Stimulated activated naive CD4-positive, alpha-beta T cell treated with Interleukin-2 at 50 U/mL for 16 hours (primary cell): Measurements from ENCODE around the gene GSTM2.
"Not testable (repeated sequence)": the region's sequence is repeated elsewhere in the genome, so short reads cannot be mapped to it uniquely, and the experiment has no call there.

ENCODE experiments used
- DNase-seq: peaks from one replicate; lab custom pipeline; 2025; lab: John Stamatoyannopoulos, UW

GSTM2 gene

DNA sequence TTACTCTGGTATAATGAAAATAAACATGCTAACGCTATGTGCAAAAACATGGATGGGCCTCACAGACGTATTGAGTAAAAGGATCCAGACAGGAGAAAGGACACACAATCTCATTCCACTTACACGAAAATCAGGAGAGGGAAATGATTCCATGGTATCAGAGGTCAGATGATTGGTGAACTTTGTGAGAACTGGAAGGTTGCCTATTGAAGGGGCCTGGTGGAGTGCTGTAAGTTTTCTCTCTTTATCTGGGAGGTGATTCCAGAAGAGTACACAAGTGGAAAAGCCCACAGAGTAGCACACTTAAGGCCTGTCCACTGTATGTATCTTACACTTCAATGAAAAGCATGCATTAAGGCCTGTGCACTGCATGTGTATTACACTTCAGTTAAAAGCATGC is 9.6 kb downstream of the GSTM2 start:
- no peak for DNase-seq

GRCh38 chr1:109678637-109679036 is 10.8 kb downstream of the GSTM2 start:
- not testable (repeated sequence) for DNase-seq

DNA sequence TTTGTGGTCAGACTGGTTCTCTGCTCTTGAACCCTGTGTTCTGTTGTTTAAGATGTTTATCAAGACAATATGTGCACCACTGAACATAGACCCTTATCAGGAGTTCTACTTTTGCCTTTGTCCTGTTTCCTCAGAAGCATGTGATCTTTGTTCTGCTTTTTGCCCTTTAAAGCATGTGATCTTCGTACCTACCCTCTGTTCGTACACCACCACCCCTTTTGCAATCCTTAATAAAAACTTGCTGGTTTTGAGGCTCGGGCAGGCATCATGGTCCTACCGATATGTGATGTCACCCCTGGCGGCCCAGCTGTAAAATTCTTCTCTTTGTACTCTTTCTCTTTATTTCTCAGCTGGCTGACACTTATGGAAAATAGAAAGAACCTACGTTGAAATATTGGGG is 16.9 kb downstream of the GSTM2 start:
- not testable (repeated sequence) for DNase-seq

DNA sequence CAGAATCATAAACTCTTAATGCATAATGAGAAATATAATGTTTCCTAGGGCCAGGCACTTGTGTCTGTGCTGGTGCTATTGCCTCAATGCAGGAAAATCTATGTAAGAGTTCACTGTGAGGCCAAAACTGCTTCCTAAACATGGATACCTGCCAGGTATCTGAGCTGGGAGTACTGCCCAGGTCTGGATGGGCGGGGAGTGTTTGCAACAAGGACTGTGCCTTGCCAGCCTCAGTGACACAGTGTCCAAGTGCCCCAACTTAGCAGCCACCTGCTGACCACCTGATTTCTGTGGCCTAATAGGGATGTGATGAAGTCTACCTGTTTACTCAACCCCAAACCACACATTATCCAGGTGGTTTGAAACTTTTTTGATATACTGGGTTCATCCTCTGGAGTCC is 17.5 kb downstream of the GSTM2 start:
- DNase-seq, result not testable (repeated sequence)

DNA sequence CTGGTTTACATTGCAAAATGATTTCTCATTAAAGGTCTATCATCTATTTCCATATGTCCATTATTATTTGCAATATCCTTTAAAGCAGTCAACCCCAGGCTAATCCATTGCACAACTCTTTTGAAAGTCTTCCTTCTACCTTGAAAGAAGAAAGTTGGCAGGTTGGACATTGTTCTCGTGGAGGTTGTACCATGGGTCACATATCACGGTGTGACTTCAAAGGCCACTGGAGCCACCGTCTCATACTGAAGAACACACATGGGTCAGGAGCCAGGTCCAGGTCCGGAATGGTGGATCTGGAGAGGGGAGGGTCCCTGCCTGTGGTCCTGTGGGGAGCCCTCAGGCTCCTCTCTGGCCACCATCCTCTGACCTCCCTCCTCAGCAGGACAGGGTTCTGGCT is 18.0 kb downstream of the GSTM2 start:
- not testable (repeated sequence) for DNase-seq

DNA sequence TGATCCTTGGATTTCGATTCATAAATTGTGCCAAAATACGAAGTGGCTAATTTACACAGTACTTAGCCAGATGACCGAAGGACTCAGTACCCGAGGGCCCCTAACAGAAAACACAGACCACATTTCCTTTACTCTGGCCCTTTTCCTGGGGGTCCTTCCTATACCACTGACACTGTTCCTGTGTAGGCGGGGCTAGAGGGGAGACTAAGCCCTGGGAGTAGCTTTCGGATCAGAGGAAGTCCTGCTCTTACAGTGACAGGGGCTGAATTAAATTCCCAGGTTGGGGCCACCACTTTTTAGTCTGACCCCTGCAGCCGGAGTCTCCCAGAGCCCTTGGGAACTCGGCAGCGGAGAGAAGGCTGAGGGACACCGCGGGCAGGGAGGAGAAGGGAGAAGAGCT is 19.3 kb downstream of the GSTM2 start:
- DNase-seq, result not testable (repeated sequence)

- peak; percentile 72 for DNase-seq
Observed at GRCh38 chr1:109687641-109688499, 20.0 kb downstream of the GSTM2 start, which contains the start of gene GSTM1. Gene GSTM1, plus strand, starts transcription at chr1:109687817. Its CDS starts 57 bp downstream, at chr1:109687874.

- DNase-seq, result no peak
Observed at GRCh38 chr1:109689844-109690405, 22.1 kb downstream of the GSTM2 start.

GRCh38 chr1:109691759-109692158 is 23.9 kb downstream of the GSTM2 start:
- no peak for DNase-seq

GRCh38 chr1:109694400-109694799 is 26.5 kb downstream of the GSTM2 start:
- not testable (repeated sequence) for DNase-seq

GRCh38 chr1:109695138-109695537 is 27.3 kb downstream of the GSTM2 start:
- DNase-seq, result not testable (repeated sequence)

- no peak for DNase-seq
Observed at GRCh38 chr1:109697066-109697465, 29.2 kb downstream of the GSTM2 start.

DNA sequence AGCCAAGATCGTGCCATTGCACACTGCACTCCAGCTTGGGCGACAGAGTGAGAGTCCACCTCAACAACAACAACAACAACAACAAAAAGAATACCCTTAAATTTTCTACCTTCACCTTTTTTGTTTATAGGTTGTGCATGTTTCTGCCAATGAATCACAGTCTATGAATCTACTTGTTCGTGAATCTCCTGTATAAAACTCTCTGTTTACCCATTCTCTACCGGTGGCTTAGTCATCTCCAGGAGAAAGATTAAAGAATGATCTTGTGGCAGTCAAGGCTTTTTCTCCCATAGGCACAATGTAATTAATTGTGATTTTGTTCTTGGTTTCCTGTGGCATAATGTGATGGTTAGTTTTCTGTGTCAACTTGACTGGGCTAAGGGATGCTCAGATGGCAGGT is 30.0 kb downstream of the GSTM2 start:
- DNase-seq, result not testable (repeated sequence)

GRCh38 chr1:109702940-109703339 is 35.1 kb downstream of the GSTM2 start:
- DNase-seq, result not testable (repeated sequence)

DNA sequence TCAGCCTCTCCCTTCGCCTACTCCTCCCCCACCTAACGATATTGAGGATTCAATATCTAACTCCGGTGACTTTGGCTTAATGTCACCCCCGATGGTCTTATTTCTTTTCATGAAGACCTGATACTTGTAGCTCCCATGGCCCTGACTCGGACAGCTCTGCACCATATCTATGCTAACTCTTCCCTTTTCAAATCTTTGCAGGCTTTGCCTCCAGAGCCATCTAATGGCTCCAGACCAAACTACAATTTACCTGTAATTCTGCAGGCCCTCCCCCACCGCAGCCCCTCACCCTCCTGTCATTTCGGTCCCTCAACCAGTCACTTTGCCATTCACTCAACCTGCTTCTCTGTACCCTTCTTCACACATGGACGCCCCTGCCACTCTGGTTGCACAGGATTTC is 36.3 kb downstream of the GSTM2 start:
- no peak for DNase-seq

DNA sequence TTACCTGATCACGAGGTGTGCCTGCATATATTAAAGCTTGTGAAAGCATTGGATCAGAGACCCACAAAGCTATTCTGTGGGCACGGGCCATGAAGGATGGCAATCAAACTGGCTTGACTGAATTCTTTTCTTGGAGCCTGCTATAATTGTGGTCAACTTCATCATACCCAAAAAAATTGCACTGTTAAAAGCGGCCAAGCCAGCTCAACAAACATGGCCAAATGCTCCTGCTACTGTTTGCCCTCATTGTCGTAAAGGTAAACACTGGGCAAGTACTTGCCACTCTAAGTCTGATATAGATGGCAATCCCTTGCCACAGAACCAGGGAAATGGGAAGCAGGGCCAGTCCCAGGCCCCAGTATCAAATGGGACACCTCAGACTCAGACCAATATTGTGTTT is 37.6 kb downstream of the GSTM2 start:
- DNase-seq, result no peak

GRCh38 chr1:109708949-109709348 is 41.1 kb downstream of the GSTM2 start:
- DNase-seq, result not testable (repeated sequence)

DNA sequence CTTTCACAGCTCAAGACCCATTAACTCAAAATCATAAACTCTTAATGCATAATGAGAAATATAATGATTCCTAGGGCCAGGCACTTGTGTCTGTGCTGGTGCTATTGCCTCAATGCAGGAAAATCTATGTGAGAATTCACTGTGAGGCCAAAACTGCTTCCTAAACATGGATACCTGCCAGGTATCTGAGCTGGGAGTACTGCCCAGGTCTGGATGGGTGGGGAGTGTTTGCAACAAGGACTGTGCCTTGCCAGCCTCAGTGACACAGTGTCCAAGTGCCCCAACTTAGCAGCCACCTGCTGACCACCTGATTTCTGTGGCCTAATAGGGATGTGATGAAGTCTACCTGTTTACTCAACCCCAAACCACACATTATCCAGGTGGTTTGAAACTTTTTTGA is 42.0 kb downstream of the GSTM2 start:
- not testable (repeated sequence) for DNase-seq

GRCh38 chr1:109711593-109712320 is 43.9 kb downstream of the GSTM2 start, which contains the start of gene GSTM5:
Gene GSTM5, plus strand, starts transcription at chr1:109712251. Its CDS starts 62 bp downstream, at chr1:109712313.
- not testable (repeated sequence) for DNase-seq

- DNase-seq, result no peak
Observed at GRCh38 chr1:109712321-109712864, 44.5 kb downstream of the GSTM2 start.

GRCh38 chr1:109713636-109714035 is 45.8 kb downstream of the GSTM2 start:
- DNase-seq, result no peak

- DNase-seq, result no peak
Observed at GRCh38 chr1:109714661-109715372, 47.0 kb downstream of the GSTM2 start.
